ENCODE results near the gene PXK.

PXK gene

DNA sequence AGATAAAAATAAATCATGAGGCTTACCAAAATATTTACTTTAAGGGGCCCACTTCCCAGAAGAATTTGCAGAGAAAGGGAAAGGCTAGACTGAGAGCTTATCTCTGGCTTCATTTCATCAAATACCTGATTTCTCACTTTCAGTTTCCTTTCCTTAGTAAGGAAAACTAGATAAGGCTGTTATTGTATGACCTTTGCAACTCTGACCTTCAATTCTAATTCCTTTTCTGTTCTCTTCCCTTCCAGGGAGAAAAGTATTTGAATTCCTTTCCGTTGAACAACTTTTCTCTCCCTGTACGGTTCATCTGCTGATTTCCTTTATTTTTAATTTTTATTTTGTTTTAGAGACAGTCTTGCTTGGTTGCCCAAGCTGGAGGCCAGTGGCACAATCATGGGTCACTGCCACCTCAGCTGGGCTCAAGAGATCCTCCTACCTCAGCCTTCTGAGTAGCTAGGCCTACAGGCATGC, 7.1 kb upstream of the PXK start:
- Mint-ChIP-seq H3K27me3 (ENCODE audit: low read depth) (no peaks in the 10 kb centered on the region), H3K4me3 (no peak overlapping the region), H3K9me3 (no peaks in the 10 kb centered on the region), H3K27ac (peak overlapping the region in 2 of 3 experiments; percentile 71 to 76), H3K4me1 (peaks cover 3% of the 10 kb centered on the region), H3K36me3 (ENCODE audit: low read depth) (no peaks in the 10 kb centered on the region)
- TF ChIP-seq CTCF (IDR thresholded peaks at IDR 0.05; ENCODE audit: unreplicated experiment in 3 of 3) = no peak

DNA sequence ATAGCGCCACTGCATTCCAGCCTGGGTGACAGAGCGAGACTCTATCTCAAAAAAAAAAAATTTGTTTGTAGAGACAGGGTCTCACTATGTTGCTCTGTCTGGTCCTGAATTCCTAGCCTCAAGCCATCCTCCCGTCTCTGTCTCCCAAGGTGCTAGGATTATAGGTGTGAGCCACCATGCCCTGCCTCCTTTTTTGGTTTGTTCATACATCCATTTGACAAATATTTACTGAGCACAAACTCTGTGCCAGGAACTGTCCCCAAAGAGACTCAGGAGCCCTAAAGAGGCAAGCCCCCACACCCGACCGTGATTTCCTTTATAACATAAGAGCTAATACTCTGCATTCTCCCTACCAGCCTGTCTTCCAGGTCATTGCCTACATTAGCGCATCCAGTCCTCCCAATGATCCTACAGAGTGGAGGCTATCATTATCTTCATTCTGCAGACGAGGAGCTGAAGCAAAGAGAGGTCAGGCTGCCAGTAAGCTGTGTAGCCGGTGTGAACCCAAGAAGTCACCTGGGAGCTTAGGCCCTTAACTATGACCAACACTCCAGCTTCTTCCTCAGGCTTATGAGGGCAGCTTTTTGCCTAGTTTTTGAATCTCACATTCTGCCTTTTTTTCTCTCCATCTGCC, 6.3 kb upstream of the PXK start:
- H3K36me3 Mint-ChIP-seq (ENCODE audit: low read depth) = no peaks in the 10 kb centered on the region
- peak overlapping the region; percentile 33 to 80 (median 40) for H3K27ac Mint-ChIP-seq
- H3K9me3 Mint-ChIP-seq = no peaks in the 10 kb centered on the region
- H3K4me3 Mint-ChIP-seq = no peak overlapping the region
- H3K27me3 Mint-ChIP-seq (ENCODE audit: low read depth) = no peaks in the 10 kb centered on the region
- H3K4me1 Mint-ChIP-seq = peaks cover 8% of the 10 kb centered on the region
- no peak for TF ChIP-seq CTCF (IDR thresholded peaks at IDR 0.05; ENCODE audit: unreplicated experiment in 3 of 3)

GRCh38 chr3:58329150-58329921, 3.4 kb upstream of the PXK start:
- H3K36me3 Mint-ChIP-seq (ENCODE audit: low read depth) = no peaks in the 10 kb centered on the region
- no peaks in the 10 kb centered on the region for H3K9me3 Mint-ChIP-seq
- H3K4me1 Mint-ChIP-seq = peaks cover 25% of the 10 kb centered on the region
- TF ChIP-seq CTCF (IDR thresholded peaks at IDR 0.05; ENCODE audit: unreplicated experiment in 3 of 3) = no peak
- H3K27me3 Mint-ChIP-seq (ENCODE audit: low read depth) = peaks cover 6% of the 10 kb centered on the region
- no peak overlapping the region for H3K4me3 Mint-ChIP-seq
- no peak overlapping the region for H3K27ac Mint-ChIP-seq

DNA sequence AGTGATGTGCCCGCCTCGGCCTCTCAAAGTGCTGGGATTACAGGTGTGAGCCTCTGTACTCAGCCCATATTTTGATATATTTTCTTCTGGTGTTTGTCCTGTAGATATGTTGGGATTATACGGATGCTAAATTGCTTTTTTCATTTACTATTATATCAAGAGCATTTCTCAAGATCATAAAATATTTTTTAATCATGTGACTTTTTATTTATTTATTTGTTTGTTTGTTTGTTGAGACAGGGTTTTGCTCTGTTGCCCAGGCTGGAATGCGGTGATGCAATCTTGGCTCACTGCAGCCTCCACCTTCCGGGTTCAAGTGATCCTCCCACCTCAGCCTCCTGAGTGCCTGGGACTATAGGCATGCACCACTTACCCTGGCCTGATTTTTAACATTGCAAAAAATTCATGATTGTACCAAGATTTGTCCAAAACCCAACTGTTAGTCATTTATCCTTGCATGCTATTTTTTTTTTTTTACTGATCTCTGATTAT, 2.7 kb upstream of the PXK start:
- Mint-ChIP-seq H3K9me3 (no peaks in the 10 kb centered on the region), H3K27me3 (ENCODE audit: low read depth) (peaks cover 6% of the 10 kb centered on the region), H3K4me1 (peaks cover 31% of the 10 kb centered on the region), H3K27ac (no peak overlapping the region), H3K4me3 (no peak overlapping the region), H3K36me3 (ENCODE audit: low read depth) (no peaks in the 10 kb centered on the region)
- no peak for TF ChIP-seq CTCF (IDR thresholded peaks at IDR 0.05; ENCODE audit: unreplicated experiment in 3 of 3)

GRCh38 chr3:58331593-58332152, 1.0 kb upstream of the PXK start:
- TF ChIP-seq CTCF (IDR thresholded peaks at IDR 0.05; ENCODE audit: unreplicated experiment in 3 of 3) = no peak
- Mint-ChIP-seq H3K4me3 (peak overlapping the region; percentile 82 to 87 (median 84)), H3K4me1 (peaks cover 38% of the 10 kb centered on the region), H3K36me3 (ENCODE audit: low read depth) (no peaks in the 10 kb centered on the region), H3K27me3 (ENCODE audit: low read depth) (peaks cover 6% of the 10 kb centered on the region), H3K27ac (peak overlapping the region in 2 of 3 experiments; percentile 16 to 59), H3K9me3 (no peaks in the 10 kb centered on the region)
